GM18505 (cell line): ENCODE measurements around the gene CNOT1.
A peak's percentile ranks its signal among the peaks of the same experiment; 100 is the strongest.

Experiments used
- ATAC-seq: cut with Tn5 transposase; IDR thresholded peaks from one replicate; pipeline ENCODE4 v1.9.1; 2021; ENCODE audit not compliant: unreplicated experiment
- POLR2A ChIP-seq: IDR thresholded peaks from 4 replicates; pipeline ENCODE4 v1.6.1; 2011; ENCODE audit warnings: borderline replicate concordance; ENCODE audit not compliant: insufficient read depth, insufficient read length; ENCODE audit errors: extremely low read depth

Gene CNOT1

DNA sequence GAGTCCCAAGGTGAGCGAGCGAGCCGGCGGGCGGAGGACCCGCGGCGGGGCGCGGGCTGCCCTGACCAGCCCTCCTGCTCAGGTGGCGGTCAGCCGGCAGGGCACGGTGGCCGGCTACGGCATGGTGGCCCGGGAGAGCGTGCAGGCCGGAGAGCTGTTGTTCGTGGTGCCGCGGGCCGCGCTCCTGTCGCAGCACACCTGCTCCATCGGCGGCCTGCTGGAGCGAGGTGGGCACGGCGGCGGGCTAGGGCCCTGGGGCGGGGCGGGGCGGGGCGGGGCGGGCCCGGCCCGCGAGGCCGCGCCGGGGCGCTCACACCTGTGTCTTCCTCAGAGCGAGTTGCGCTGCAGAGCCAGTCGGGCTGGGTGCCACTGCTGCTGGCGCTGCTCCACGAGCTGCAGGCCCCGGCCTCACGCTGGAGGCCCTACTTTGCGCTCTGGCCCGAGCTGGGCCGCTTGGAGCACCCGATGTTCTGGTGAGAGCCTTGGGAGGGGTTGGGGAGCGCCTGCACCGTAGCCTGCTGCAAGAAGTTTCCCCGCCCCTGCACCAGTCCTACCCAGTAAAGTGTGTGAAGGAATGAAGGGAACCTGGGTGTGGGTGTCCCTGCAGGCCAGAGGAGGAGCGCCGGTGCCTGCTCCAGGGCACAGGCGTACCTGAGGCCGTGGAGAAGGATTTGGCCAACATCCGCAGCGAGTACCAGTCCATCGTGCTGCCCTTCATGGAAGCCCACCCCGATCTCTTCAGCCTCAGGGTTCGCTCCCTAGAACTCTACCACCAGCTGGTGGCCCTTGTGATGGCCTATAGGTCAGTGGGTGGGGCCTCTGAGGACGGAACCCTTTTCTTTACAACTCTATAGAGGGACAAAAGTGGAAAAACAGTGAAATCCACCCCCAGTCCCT, 113.5 kb downstream of the CNOT1 start:
- TF ChIP-seq POLR2A = no peak
- peak; percentile 37 for ATAC-seq

DNA sequence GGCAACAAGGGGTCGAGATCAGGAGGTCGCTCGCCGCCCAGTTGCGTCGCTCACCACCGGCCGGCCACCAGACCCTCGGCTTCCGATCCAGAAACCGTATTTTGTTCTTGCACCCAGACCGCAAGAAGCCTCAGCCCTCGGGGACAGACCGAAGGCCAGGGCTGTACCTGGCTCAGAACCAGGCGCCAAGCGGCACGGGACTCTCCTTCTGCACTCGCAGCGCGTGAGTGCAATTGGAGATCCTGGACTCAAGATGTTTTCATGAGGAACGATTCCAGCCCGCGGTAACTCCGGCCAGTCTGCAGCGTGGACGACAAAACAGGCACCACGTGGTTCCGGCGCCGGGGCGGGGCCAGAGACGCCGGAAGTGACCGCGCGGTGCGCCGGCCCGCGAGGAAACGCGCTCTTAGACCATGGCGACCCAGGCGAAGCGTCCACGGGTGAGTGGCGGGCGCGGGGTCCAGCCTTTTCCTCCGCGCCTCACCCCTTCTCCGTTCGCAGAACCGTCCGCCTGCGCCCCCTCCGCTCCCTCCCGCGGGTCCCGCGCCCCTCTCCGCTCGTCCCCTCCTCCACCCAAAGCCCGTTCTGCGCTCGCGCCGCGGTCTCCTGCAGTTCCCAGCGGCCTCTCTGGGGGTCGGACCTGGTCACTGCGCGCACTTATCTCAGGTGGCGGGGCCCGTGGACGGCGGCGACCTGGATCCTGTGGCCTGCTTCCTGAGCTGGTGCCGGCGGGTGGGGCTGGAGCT, 114.3 kb downstream of the CNOT1 start, which contains the start of gene SETD6:
SETD6 (plus strand) TSS at position 393 of the 746 bp plus-strand sequence; CDS start at position 414, 21 bp downstream.
- TF ChIP-seq POLR2A = peak; percentile 70
- ATAC-seq = peak; percentile 73

- no peak for TF ChIP-seq POLR2A
These were observed 115.8 kb downstream of the CNOT1 start for GRCh38 chr16:58513874-58514273.

DNA sequence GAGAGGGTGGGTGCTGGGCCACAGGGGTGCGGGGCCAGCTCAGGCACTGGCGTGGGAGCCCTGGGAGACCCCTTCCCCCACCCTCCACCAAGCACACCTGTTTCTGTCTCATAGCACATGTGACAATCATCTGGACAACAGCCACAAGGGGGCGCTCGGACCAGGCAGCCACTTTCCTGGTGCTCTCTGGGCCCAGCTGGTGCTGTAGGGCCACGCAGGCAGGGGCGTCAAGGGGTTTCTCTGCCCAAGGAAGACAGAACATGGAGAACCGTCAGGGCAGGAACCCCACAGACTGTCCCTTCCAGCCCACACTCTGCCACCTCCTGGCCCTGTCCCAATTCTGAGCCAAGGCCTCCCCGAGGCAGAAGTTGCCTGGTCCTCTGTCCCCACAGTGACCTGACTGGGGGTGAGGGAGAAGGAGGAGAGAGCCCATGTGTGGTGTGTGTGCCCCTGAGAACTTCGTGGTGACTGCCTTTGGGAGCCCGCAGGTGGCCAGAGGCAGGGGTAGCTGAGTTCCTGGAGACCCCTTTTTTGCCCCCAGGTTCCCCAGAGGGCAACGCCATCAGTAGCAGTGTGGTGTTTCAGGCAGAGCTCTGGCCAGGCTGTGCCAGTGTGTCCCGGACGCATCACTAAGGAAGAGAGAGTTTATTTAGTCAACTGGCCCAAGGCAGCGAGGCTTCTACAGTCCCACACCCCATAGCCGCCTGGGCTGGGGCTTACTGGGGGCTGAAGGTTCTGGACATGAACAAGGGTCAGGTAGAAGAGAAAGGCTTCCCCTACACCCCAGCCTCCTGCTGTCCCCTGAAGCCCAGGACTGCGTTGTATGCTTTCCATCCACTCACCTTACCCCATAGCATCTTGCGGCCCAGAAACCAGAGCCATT, 117.5 kb downstream of the CNOT1 start:
- no peak for ATAC-seq
- TF ChIP-seq POLR2A = no peak

More at GRCh38 chr16:58513874-58514273, 115.8 kb downstream of the CNOT1 start:
- ATAC-seq = no peak

GRCh38 chr16:58510776-58511628, 118.6 kb downstream of the CNOT1 start:
- no peak for TF ChIP-seq POLR2A
- ATAC-seq = no peak

GRCh38 chr16:58510097-58510775, 119.4 kb downstream of the CNOT1 start:
- no peak for ATAC-seq
- TF ChIP-seq POLR2A = no peak

- TF ChIP-seq POLR2A = no peak
- no peak for ATAC-seq
These were observed 120.2 kb downstream of the CNOT1 start for GRCh38 chr16:58509256-58510096.

GRCh38 chr16:58508671-58509251, 120.9 kb downstream of the CNOT1 start:
- ATAC-seq = no peak
- TF ChIP-seq POLR2A = no peak

DNA sequence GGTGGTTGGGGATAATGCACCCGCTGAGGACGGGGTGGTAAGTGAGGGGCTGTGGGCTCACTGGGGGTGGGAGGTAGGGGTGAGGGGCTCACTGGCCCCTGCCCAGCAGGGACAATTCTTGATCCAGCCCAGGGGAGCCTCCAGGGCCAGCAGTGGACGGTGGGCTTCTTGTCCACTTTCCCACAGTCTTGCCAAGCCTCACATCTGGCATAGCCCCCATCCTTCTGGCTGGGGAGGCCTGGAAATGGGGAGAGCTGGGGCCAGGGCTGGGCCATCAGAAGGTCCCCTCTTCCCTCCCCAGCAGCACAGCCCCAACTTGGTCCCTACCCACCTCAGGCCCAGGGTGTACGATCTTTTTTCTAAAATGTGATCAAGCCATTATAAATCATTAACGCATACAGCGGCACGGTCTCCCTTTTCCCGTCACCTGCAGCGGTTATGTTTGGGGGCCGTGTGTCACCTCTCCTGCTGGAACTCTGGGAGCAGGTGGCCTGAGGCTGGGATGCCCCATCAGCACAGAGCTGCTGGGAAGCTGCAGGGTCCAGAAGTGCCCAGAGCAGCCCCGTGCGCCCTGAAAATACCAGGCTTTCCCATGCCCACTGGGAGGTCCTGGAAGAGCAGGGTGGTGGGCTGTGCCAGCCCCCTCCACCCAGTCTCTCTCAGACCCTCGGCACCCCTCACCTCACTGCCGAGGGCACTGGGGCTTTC, 121.5 kb downstream of the CNOT1 start:
- no peak for TF ChIP-seq POLR2A
- ATAC-seq = no peak
